GM12864 (cell line): ENCODE data around the gene PMS2.

Experiments used
- DNase-seq: peaks from one replicate; pipeline ENCODE4 v3.0.0-alpha.2; 2011; ENCODE audit warnings: low read depth
- H3K4me3 ChIP-seq: 2 replicates; pipeline ENCODE4 v1.5.1; 2011; ENCODE audit warnings: mild to moderate bottlenecking, low read depth, low read length, control low read depth
- CTCF ChIP-seq: IDR thresholded peaks from 2 replicates; pipeline ENCODE4 v1.5.1; 2011; ENCODE audit warnings: low read depth, mild to moderate bottlenecking, moderate library complexity, low read length, control low read depth, inconsistent platforms; ENCODE audit errors: missing control alignments

PMS2 gene

GRCh38 chr7:6026820-6027311, 18.0 kb upstream of the PMS2 start:
- DNase-seq = no peak
- TF ChIP-seq CTCF = no peak
- H3K4me3 ChIP-seq = no peak overlapping the region

- no peak overlapping the region for H3K4me3 ChIP-seq
- peak; percentile 44 for TF ChIP-seq CTCF
- no peak for DNase-seq
These were observed 17.4 kb upstream of the PMS2 start for GRCh38 chr7:6026011-6026819.

- H3K4me3 ChIP-seq = no peak overlapping the region
- DNase-seq = no peak
- no peak for TF ChIP-seq CTCF
These were observed 15.2 kb upstream of the PMS2 start for GRCh38 chr7:6023974-6024435.

- H3K4me3 ChIP-seq = no peak overlapping the region
- TF ChIP-seq CTCF = no peak
- DNase-seq = no peak
These were observed 13.9 kb upstream of the PMS2 start for GRCh38 chr7:6022707-6023106.

- TF ChIP-seq CTCF = no peak
- no peak overlapping the region for H3K4me3 ChIP-seq
- no peak for DNase-seq
These were observed 11.8 kb upstream of the PMS2 start for GRCh38 chr7:6020371-6021286.

- TF ChIP-seq CTCF = no peak
- H3K4me3 ChIP-seq = no peak overlapping the region
- no peak for DNase-seq
These were observed 7.8 kb upstream of the PMS2 start for GRCh38 chr7:6016653-6016966.
